Kidney capillary endothelial cell (primary cell): Measurements from ENCODE around the gene C12orf76.
"Not testable (repeated sequence)": the region's sequence is repeated elsewhere in the genome, so short reads cannot be mapped to it uniquely, and the experiment has no call there.

Experiments used
- DNase-seq: peaks from one replicate; pipeline ENCODE4 v3.0.0-alpha.2; 2018; ENCODE audit warnings: low spot score

C12orf76 gene

DNA sequence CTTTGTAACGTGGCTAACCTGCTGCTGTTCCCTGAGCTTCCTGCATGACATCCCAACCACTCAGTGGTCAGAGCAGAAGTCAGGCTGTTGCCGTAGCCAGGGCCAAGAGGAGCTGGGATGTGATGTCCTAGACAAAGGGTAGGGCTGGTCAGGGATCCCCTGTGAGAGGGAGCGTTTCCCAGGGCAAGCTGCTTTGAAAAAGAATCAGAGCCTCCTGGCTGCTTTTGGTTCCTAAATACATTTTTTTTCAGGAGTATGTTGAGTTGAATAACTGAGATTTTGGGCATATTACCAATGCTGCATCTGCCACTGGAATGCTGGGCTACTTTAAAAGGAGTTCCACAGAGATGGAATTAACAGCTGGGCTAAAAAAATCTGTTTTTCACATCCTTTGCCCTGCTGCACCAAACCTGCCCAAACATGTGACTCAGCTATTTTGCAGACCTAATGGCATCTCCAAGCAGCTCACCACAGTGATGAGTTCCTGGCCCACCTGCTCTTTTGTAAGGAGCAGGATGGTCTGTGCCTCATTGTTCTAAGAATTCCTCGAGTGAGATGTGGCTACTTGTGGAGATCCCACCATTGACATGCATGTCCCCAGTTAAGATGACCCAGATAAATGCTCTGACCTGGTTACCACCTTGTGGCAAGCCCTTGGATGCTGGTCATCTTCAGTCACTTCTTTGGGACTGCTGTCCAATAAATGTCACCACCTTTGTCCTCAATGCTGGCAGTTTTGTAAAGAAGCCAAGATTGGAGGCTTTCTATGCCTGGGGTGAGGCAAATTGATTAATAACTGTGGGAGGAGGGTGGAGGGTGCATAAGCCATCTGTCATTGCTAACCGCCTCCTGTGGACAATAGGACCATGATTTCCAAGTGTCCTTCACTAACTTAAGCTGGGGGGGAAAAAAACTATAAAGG, 25.0 kb downstream of the C12orf76 start:
- DNase-seq: no peak

DNA sequence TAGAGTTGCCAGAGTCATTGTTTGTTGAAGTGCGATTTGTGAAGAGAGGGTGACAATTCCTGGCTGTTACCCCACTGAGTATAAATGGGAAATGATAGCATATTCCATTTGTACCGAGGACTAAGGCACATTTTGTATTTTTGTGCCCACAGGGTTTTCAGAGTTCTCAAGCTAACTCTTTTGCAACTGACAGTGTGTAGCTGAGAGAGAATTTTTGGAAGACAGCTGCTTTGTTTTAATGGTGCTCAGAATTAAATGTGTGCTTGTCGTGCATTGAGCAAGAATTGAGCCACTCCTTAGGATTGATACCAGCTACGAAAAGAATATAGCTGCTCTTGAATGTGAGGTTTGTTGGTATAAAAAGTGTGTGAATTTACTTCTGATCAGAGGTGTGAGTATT, 27.4 kb downstream of the C12orf76 start:
- no peak for DNase-seq

DNA sequence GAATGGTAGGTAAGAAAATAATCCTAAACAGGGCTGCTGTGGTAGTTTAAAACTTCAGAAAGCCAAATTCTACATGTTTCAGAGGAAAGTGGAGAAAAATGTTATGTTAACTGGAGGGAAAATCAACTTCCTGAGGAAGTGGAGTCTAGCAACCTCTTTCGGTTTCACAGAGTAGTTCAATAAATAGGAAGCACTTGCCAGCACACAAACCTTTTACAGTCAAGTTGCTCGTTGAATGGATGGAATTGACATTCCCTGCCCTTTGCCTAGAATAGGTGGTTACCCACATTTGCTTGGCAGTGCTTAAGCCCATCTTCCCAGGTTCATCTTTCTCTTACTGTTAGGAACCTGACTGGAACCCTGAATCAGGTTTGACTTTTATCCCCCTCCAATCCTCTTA, 33.2 kb downstream of the C12orf76 start:
- DNase-seq: no peak

DNA sequence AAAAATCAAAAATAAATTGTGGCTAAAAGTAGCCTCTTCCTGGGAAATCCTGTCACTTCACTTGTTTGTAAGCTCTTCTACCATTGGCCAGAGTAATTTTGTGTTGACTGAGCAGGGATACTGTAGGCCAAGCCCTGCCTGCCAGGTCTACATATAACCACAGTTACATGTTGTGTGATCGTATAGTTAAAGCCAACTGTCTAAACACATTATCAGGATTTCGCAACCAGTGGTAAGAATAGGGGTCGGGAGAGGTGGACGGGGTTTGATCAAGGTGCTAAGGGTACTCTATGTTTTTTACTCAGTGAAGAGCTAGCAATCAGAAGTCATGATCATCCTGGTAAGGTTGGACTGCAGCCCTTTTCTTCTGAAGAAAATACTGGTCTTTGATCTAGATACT, 35.7 kb downstream of the C12orf76 start:
- DNase-seq: no peak

DNA sequence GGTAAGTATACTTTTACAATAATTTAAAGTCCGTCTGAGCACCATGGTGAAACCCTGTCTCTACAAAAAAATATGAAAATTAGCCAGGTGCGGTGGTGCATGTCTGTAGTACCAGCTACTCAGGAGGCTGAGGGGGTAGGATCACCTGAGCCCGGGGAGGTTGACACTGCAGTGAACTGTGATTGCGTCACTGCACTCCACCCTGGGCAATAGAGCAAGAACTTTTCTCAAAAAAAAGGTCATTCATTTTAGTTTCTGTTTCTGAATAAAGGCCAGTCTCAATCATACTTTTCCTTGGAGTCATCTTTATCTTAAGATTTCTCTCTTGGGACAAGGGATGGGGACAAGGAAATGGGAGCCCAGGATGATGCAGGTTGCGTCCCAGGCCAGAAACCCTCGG, 36.2 kb downstream of the C12orf76 start:
- DNase-seq: no peak

DNA sequence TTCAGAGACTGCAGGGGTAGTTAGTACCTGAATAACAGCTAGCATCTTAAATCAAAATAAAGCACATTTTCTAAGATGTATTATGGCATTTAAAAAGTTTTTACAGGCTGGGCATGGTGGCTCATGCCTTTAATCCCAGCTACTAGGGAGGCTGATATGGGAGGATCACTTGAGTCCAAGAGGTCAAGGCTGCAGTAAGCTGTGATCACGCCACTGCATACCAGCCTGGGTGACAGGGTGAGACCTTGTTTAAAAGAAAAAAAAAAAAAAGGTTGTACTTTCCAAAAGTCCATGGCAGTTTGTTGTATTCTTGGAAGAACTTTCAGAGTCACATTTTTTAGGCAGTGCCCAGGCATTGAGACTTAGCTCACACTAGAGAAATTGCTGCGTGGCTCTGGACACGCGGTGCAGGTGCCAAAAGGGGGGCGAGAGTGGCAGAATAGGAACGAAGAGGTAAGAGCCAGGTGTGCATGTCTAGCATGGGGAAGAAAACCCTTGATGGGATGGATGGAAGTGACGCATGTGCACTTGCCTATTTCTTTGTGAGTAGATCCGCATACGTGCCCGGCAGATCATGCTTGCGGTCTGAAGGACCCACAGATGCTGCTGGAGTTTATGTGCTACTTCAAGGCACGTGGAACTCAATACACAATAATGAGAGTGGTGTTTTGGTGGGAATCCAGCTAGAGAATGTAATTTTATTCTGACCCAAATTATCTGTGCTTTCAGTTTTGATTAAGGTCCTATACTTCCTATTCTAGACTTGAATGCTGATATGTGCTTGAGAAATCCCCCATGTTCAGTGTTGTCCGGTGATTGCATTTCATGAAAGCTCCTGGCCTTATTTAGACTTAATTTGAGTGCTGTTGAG, 37.2 kb downstream of the C12orf76 start:
- no peak for DNase-seq

DNA sequence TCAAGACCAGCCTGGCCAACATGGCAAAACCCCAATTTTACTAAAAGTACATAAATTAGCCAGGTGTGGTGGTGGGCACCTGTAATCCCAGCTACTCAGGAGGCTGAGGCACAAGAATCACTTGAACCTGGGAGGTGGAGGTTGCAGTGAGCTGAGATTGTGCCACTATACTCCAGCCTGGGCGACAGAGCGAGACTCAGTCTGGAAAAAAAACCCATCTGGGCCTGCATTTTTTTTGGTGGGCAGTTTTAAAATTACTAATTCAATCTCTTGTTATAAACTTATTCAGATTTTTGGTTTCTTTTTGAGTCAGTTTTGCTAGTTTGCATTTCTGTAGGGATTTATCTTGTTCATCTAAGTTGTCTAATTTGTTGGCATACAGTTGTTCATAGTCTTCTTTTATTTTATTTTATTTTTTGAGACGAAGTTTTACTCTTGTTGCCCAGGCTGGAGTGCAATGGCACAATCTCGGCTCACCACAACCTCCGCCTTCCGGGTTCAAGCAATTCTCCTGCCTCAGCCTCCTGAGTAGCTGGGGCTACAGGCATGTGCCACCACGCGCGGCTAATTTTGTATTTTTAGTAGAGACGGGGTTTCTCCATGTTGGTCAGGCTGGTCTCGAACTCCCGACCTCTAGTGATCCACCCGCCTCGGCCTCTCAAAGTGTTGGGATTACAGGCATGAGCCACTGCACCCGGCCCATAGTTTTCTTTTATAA, 39.5 kb downstream of the C12orf76 start:
- not testable (repeated sequence) for DNase-seq

DNA sequence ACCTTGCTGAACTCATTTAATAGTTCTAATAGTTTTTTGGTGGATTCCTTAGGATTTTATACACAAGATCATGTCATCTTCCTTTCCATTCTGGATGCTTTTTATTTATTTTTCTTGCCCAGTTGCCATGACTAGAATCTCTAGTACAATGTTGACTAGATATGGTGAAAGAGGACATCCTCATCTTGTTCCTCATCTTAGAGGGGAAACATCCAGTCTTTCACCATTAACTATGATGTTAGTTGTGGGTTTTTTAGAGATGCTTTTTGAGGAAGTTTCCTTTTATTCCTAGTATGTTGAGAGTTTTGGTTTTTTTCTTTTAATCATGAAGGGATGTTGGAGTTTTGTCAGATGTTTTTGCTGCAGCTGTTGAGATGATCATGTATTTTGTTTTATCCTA, 40.4 kb downstream of the C12orf76 start:
- no peak for DNase-seq

DNA sequence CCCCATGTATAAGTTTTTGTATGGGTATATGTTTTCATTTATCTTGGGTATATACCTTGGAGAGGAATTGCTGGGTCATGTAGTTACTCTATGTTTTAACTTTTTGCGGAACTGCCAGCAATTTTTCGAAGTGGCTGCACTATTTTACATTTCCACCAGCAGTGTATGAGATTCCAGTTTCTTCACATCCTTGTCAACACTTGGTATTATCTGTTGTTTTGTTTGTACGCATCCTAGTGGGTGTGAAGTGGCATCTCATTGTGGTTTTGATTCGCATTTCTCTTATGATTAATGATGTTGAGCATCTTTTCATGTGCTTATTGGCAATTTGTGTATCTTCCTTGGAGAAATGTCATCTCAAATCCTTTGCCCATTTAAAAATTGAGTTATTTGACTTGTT, 42.2 kb downstream of the C12orf76 start:
- no peak for DNase-seq

DNA sequence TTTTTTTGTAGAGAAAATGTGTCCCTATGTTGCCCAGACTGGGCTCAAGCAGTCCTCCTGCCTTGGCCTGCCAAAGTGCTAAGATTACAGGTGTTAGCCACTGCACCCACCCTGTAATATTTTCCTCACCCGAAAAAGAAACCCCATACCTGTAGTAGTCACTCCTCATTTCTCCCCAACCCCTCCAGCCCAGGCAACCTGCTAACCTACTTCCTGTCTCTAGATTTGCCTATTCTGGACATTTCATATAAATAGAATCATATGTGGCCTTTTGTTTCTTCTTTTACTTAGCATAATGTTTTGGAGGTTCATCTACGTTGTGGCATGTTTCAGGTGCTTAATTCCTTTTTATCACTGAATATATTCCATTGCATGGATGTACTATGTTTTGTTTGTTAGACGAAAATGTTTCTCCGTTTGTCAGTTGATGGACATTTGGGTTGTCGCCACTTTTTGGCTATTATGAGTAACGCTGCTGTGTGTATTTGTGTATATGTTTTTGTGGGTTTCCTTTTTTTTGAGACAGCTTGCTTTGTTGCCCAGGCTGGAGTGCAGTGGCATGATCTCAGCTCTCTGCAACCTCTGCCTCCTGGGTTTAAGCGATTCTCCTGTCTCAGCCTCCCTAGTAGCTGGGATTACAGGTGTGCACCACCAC, 42.9 kb downstream of the C12orf76 start:
- DNase-seq: no peak

DNA sequence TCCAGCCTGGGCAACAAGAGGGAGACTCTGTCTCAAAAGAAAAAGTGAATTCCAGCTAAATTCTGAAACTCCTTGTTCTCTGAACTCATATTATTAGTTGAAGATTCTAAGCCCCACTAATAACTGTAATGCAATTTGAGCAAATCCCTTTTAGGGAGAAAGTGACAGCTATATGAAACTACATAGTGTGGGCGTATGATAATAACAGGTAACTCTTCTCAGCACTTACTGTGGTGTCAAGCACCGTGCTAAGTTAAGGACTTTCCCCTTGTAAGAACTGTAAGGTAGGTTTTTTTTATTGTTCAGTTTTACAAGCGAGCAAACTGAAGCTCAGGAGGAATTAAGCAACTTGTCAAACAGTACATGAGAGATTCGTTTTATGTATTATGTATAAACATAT, 43.7 kb downstream of the C12orf76 start:
- DNase-seq: no peak

DNA sequence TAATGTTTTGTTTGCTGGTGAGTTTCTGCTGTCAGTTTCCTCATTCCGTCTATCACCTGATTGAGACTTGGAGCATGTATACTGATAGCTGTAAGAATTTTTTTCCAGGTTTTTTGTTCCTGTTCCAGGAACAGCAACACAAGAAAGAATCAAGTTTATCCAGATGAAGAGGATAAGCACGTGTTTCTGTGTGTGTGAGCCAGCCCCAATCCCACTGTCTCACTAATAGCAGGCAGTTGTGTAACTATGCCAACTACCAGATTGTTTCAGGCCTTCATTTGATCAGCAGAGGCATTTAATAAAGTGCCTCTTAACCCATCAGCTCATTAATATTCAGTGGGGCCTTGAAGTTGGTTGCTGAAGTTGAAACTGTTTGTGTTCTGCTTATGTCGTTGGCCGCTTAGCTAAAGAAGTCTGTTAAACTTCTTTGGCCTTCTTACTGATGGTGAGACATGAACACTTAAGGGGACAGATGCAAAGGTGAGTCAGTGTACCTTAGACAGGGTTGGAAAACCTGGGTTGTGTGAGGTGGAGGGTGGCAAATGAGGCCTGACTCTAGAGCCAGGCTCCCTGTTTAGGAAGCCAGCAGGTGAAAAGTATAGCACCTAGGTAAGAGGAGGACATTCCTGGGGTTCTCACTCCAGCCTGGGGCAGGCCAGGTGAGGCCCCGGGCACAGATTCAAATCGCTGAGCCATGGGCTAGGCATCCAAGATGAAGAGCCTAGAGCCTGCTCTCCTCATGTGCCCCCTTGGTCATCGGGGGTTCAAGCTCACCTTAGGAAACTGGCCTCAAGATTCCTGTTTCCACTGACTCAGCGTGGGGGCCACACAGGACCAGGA, 45.4 kb downstream of the C12orf76 start:
- no peak for DNase-seq

DNA sequence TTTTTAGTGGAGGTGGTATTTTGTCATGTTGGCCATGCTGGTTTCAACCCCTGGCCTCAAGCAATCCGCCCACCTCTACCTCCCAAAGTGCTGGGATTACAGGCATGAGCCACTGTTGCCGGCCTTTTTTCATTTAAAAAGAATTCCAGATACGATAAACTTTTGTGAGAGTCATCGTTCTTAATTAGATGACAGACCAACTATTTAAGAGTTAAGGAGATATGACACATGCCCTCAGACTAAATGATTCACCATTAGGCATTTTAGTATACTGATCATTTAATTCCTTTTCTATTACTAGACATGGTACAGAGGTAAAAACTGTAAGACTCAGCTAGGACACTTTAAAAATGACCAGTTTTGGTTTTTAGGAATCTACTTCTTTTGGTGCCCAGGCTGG, 46.7 kb downstream of the C12orf76 start:
- peak; percentile 35 for DNase-seq

DNA sequence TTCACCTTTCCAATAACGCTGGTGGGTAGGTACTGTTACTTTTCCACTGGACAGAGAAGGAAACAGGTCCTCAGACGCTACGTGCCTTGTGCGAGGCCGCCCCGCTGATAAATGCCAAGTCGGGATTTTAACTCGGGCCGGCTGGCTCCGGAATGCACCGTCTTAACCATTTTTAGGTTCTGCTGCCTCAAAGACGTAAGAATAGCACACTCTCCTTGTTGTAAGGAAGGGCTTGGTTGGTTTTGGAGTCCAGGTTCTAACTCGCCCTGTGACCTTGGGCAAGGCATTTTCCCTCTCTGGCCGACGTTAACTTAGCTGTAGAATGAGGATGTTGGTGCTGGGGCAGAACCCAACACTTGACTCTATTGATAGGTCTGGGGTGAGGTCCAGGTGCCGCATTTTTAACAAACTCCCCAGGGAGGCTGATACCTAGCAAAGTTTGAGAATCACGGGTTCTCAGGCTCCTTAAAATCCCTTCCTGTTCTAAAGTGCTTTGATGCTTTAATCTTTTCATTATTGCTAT, 48.3 kb downstream of the C12orf76 start:
- DNase-seq: no peak

DNA sequence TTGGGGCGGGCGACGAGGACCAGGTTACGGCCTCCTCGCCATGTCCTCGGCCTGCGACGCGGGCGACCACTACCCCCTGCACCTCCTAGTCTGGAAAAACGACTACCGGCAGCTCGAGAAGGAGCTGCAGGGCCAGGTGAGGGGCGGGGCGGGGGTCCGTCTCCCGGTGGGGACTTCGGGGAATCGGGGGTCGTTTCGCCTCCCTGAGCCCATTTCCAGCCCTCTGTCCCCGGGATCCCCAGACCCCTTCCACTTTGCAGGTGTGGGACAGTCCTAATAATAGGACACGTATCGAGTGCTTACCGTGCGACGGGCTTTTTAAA, 48.7 kb downstream of the C12orf76 start:
- no peak for DNase-seq

DNA sequence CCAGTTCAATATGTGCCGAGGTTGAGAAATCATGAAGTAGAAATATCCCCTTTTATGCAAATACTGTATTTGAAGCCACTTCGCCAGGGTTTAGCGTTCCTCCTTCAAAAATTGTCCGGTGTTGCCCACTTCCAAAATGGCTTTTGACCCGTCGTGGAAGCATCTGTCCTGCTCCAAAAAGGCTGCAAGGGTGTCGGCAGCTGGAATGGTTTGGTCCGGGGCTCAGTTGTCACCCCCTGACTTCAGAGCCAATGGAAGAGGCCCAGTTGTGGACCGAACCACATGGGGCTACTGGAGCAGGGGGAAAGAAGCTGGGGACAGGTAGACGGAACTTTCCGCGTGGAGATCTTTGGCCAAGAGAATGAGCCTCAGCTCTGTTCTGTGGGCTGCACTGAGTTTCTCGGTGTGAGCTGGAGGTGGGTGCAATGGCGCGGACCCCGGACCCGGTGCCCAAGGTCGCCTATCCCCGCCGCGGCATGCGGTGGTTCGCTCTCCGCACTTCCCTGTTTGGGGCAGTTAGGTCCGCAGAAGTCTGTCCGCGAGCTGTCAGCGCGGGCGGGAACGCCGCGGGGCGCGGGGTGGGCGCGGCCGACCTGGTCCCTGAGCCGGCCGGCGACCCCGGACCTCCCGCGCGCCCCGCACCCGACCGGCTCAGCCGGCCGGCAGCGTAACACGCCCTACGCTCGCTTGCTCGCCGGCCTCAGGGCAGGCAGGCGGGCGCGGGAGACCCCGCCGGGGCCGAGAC, 49.2 kb downstream of the C12orf76 start, which contains the start of gene ANKRD13A:
Gene ANKRD13A, plus strand, starts transcription at position 527 of the 745 bp plus-strand sequence. CDS start 259 bp downstream, outside the sequence.
- DNase-seq: peak; percentile 91

DNA sequence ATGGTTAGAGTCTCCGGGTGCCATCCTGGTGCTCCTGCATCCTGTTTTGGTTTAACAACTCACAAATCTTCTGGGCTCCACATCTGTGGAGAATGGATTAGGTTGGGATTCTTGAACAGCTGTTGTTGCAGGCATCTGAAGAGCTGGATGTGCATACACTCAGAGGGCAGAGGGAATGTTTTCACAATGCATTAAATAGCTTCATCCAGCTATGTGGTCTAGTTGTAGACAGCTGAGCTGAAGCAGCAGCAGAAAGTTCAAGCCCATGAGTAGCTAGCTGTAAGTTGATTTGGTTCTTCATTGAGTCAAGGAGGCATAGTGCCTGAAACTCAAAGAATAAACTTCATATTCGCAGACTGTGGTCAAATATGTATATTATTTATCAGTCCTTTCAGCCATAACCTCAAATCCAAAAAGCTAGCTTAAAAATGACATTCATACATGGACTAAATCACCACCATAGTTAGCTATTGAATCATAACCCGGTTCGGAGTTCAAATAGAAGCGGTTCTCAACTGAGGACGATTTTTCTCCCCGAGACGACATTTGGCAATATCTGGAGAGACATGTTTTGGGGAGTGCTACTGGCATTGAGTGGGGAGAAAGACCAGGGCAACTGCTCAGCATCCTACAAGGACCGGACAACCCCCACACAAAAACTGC, 50.0 kb downstream of the C12orf76 start:
- DNase-seq: no peak

DNA sequence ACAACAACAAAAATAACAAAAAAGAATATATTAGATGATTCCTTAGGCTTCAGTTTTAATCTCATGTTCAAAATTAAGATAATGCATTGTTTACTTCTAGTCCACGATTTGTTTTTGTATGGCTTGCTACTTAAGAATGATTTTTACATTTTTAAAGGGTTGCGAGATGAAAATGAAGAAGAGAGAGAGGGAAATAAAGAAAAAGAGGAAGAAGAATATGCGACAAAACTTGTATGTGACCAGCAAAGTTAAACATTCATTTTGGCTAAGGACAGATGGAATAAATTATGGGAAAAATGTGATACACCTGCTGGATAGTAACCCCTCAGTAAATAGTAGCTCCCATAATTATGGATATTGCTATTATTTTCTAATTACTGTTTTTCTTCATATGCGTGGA, 50.9 kb downstream of the C12orf76 start:
- no peak for DNase-seq

DNA sequence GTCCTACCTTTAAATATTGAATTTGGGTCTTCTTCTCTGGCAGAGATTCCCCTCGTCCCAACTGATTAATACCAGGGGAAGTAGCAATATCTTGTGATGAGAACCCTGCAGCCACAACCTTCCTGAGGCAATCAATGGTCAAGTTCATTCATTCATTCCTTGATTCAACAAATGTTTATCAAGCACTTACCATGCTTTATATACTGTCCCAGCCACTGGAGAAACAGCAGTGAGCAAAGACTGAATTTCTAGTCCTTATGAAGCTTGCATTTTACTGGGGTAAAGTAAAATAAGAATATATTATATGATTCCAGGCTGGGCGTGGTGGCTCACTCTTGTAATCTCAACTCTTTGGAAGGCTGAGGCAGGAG, 51.9 kb downstream of the C12orf76 start:
- no peak for DNase-seq
